Right lobe of liver (tissue), 6 donors: ENCODE data around the gene PRR35. TPM values are rescaled to one million over a fixed set of nuclear protein-coding genes. Genes with fewer than 3 reads are reported as not detected.

ENCODE experiments used
- ATAC-seq, 4 donors: fragments of 200-7000 bp; cut with Tn5 transposase; one replicate each; pipeline ENCODE4 v1.9.1; 2020; ENCODE audit warnings: mild to moderate bottlenecking in 4 of 4, moderate library complexity in 4 of 4
- DNase-seq, 3 donors: peaks; one replicate each; pipeline ENCODE4 v3.0.0-alpha.2; 2020
- H3K27ac ChIP-seq, 3 donors: fragments of 200-600 bp; one replicate each; pipeline ENCODE4 v1.8.0; 2022
- H3K27me3 ChIP-seq, 2 donors: fragments of 200-600 bp; one replicate each; pipeline ENCODE4 v1.8.0; 2022
- H3K36me3 ChIP-seq, 4 donors: fragments of 200-600 bp; sonication (generic) in 1 of 4; one replicate each; pipeline versions ENCODE4 v1.5.1 to v1.8.0; 2017 to 2022; ENCODE audit warnings: control low read depth in 1 of 4
- H3K4me1 ChIP-seq, 4 donors: fragments of 200-600 bp; sonication (generic) in 1 of 4; one replicate each; pipeline versions ENCODE4 v1.5.1 to v1.8.0; 2017 to 2022; ENCODE audit warnings: control low read depth in 1 of 4
- H3K4me3 ChIP-seq, 3 donors: fragments of 200-600 bp; one replicate each; pipeline ENCODE4 v1.8.0; 2022
- H3K9me3 ChIP-seq, 4 donors: fragments of 200-600 bp; sonication (generic) in 1 of 4; one replicate each; pipeline versions ENCODE4 v1.5.1 to v1.8.0; 2017 to 2022; ENCODE audit warnings: control low read depth in 1 of 4
- CTCF ChIP-seq, 4 donors: fragments of 200-600 bp in 3 of 4; fragments of 450-650 bp in 1 of 4; IDR thresholded peaks; one replicate each; pipeline versions ENCODE4 v1.5.1 to v1.8.0; 2016 to 2022; ENCODE audit warnings: antibody characterized with exemption in 4 of 4, mild to moderate bottlenecking in 2 of 4
- POLR2A ChIP-seq: fragments of 450-650 bp; IDR thresholded peaks from one replicate; pipeline ENCODE4 v1.6.1; 2017; ENCODE audit warnings: antibody characterized with exemption, mild to moderate bottlenecking
- WGBS: methylation state at CpG from one replicate; pipeline ENCODE4 v1.1.6; 2018; ENCODE audit warnings: low coverage, low lambda C conversion rate; ENCODE audit not compliant: insufficient coverage; ENCODE audit errors: missing lambda C conversion rate; 5-methylcytosine and 5-hydroxymethylcytosine counted together
- intact Hi-C, 2 donors: fragments of 100-400 bp; cut with DNase I; formaldehyde crosslinking; loops; one replicate each; pipeline versions ENCODE4 v1.11.2 to v1.14.1; 2022
- total RNA-seq, 6 experiments: library from RNA; depleted of rRNA in 2 of 6; stranded (reverse); fragments of >200 nt in 2 of 6; fragmentation: NEBNext Ultra II Directional in 3 of 6; extraction: Animal tissue kit (Norgen Biotek cat#: 25700) in 3 of 6; gene quantifications; one replicate each; pipeline versions ENCODE4 v1.1.0 to v1.2.4, GENCODE V29; 2016 to 2023
- donor health status: DM: no; HTN: yes; CAD: no.
- donor health status: DM: no; HTN: no; CAD: no.
- donor health status: DM: no; HTN: no; CAD: no.
- donor health status: DM: no; HTN: yes; CAD: no.
- donor health status: DM: no; HTN: yes; CAD: no.

The PRR35 gene
- total RNA-seq, 6 experiments from 2014 or later, result not detected

- TF ChIP-seq CTCF (IDR thresholded peaks at IDR 0.05), result no peak
- TF ChIP-seq POLR2A, result no peak
- DNase-seq, result no peak
- Histone ChIP-seq H3K4me1 (peaks cover 0 to 66% (median 33%) of the 10 kb centered on the region in 4 donors), H3K36me3 (no peaks in the 10 kb centered on the region), H3K27me3 (no peaks in the 10 kb centered on the region), H3K27ac (no peak overlapping the region), H3K4me3 (peak overlapping the region; percentile 79 to 90 (median 82)), H3K9me3 (no peaks in the 10 kb centered on the region)
- intact Hi-C loops, result no loop called here
- no peak for ATAC-seq
- 23% methylated on average over 10 of the region's 10 CpGs for WGBS
Observed at GRCh38 chr16:590815-591200, 30.6 kb downstream of the PRR35 start.

- Histone ChIP-seq H3K4me3 (peak overlapping the region in 2 of 3 donors; percentile 82 to 90), H3K9me3 (no peaks in the 10 kb centered on the region), H3K36me3 (no peaks in the 10 kb centered on the region), H3K27ac (no peak overlapping the region), H3K4me1 (peaks cover 0 to 66% (median 33%) of the 10 kb centered on the region in 4 donors), H3K27me3 (no peaks in the 10 kb centered on the region)
- DNase-seq (no peak), ATAC-seq (no peak)
- WGBS, result 31% methylated on average over 3 of the region's 8 CpGs
- intact Hi-C loops, result no loop called here
- no peak for TF ChIP-seq CTCF (IDR thresholded peaks at IDR 0.05)
Observed at GRCh38 chr16:591231-591630, 31.0 kb downstream of the PRR35 start.

GRCh38 chr16:591892-592517 is 31.8 kb downstream of the PRR35 start:
- intact Hi-C loops, result no loop called here

GRCh38 chr16:592518-593306 is 32.5 kb downstream of the PRR35 start:
- H3K9me3 ChIP-seq, result no peaks in the 10 kb centered on the region
- peaks cover 0 to 56% (median 31%) of the 10 kb centered on the region in 4 donors for H3K4me1 ChIP-seq
- DNase-seq, result peak; percentile 66 to 89 (median 86)
- peak; percentile 3 to 32 (median 17) for ATAC-seq
- peak overlapping the region in 1 of 3 donors; percentile 20 for H3K4me3 ChIP-seq
- TF ChIP-seq POLR2A, result peak; percentile 26
- peak in 3 of 4 donors; percentile 19 to 26 (median 23) for TF ChIP-seq CTCF (IDR thresholded peaks at IDR 0.05)
- peak overlapping the region; percentile 59 to 80 (median 65) for H3K27ac ChIP-seq
- intact Hi-C loops, result no loop called here
- WGBS, result 21% methylated on average over 11 of the region's 24 CpGs
- H3K27me3 ChIP-seq, result no peaks in the 10 kb centered on the region
- no peaks in the 10 kb centered on the region for H3K36me3 ChIP-seq

More at GRCh38 chr16:591892-592517, 31.8 kb downstream of the PRR35 start:
- H3K36me3 ChIP-seq, result no peaks in the 10 kb centered on the region
- no peaks in the 10 kb centered on the region for H3K9me3 ChIP-seq
- H3K27me3 ChIP-seq, result no peaks in the 10 kb centered on the region
- H3K4me1 ChIP-seq, result peaks cover 0 to 62% (median 34%) of the 10 kb centered on the region in 4 donors
- DNase-seq (no peak), ATAC-seq (no peak)
- H3K4me3 ChIP-seq, result peak overlapping the region in 1 of 3 donors; percentile 20
- no peak for TF ChIP-seq CTCF (IDR thresholded peaks at IDR 0.05)
- TF ChIP-seq POLR2A, result no peak
- WGBS, result 59% methylated on average over 4 of the region's 15 CpGs
- peak overlapping the region; percentile 59 to 80 (median 65) for H3K27ac ChIP-seq
